ENCODE data around the gene CAST. TPM values are rescaled to one million over a fixed set of nuclear protein-coding genes. Genes with fewer than 3 reads are reported as not detected.

CAST gene
- total RNA-seq, 2 donors from 2014 or later = 251 to 256 TPM

DNA sequence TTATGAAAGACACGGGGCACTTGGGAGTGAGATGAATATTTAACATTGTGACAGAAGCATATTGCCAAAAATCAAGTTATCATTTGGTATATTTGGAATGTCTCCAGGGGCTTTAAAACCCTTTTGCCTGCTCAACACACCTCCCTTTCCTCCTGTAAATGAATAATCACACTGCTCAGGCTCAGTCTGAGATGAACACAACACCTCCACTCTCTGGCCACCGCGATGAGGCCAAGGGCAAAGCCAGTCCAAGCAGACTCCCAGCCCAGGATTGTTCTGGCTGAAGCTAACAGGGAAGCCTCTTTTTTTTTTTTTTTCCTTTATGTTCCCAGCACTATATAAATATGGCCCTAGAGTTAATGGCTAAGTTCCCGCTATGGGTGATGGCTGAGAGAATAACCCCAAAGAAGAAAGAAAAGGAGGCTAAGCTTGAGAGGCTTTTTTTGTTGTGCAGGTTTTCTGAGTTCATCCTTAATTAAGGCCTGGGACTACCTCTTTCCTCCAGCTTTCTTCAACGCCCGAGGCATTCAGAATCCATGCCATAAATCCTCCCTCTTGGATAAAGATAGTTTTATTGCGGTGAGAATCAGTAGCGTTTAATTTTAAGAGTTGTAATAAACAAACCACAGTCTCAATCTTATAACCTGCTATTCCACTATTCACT lies 156.1 kb downstream of the CAST start:
- Histone ChIP-seq H3K27me3 (replicated peaks; ENCODE audit: insufficient read depth) (no peaks in the 10 kb centered on the region), H3K9me3 (no peaks in the 10 kb centered on the region), H3K27ac (no peak overlapping the region), H3K36me3 (no peaks in the 10 kb centered on the region), H3K4me3 (no peak overlapping the region), H3K4me1 (replicated peaks) (no peaks in the 10 kb centered on the region)
- TF ChIP-seq POLR2AphosphoS5 (IDR thresholded peaks at IDR 0.05) (peak; percentile 9), POLR2A (IDR thresholded peaks at IDR 0.05) (no peak)
- intact Hi-C loops (cut with DNase I) = no loop called here
- no peak for DNase-seq (ENCODE audit: low spot score)
- WGBS = 49% methylated on average over 8 of the region's 8 CpGs

DNA sequence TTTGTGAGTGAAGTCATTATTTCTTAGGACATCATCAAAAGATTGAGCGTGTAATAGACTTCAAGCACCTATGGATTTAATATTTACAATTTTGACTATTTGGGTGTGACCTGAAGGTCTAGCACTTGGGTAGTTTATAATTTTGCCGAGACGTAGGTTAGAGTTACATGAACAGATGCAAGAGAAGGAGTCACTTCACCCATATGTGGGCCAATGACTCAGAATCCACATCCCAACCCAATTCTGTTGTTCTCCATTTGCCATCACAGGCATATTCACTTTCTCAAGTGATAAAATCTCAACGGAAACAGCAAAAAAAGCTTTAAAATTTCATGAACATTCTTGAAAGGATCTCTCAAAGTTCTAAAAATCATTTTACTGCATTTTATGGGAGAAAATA lies 157.6 kb downstream of the CAST start:
- H3K9me3 ChIP-seq = no peaks in the 10 kb centered on the region
- no peak overlapping the region for H3K27ac ChIP-seq
- intact Hi-C loops (cut with DNase I) = no loop called here
- TF ChIP-seq POLR2A (IDR thresholded peaks at IDR 0.05) (no peak), POLR2AphosphoS5 (IDR thresholded peaks at IDR 0.05) (no peak), CTCF (IDR thresholded peaks at IDR 0.05) (no peak)
- DNase-seq (ENCODE audit: low spot score) = no peak
- WGBS = 92% methylated on average over 4 of the region's 4 CpGs
- H3K4me1 ChIP-seq (replicated peaks) = no peaks in the 10 kb centered on the region
- no peak overlapping the region for H3K4me3 ChIP-seq
- no peaks in the 10 kb centered on the region for H3K36me3 ChIP-seq
- H3K27me3 ChIP-seq (replicated peaks; ENCODE audit: insufficient read depth) = no peaks in the 10 kb centered on the region

DNA sequence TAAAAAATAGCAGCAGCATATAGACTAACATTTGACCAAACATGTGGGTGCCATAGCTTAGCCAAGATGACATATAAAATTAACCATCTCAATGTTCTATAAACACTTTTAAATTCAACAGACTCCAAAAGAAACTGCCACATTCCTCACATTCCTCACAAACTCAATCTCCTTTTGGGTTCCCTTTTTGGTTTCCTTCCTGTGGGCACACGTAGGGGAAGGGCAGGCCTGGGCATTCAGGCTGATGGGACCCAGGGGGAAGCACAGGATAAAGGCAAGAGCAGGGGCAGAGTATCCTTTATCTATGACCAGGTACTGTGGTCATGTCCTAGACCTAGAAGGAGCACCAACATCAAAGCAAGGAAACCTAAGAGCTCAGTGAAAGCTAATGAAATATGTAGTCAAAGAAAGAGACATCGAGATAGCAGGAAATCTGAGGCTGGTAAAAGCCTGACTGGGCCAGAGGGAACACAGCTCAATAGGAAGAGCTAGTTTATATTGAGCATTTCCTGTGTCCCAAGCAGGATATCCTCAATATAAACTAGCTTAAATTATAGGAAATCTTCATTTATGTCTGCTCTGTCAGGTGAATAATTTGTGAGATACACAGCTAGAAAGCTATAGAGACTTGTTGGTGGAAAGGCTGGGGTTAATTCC lies 159.2 kb downstream of the CAST start:
- Histone ChIP-seq H3K9me3 (no peaks in the 10 kb centered on the region), H3K27ac (no peak overlapping the region), H3K36me3 (no peaks in the 10 kb centered on the region), H3K27me3 (replicated peaks; ENCODE audit: insufficient read depth) (no peaks in the 10 kb centered on the region), H3K4me1 (replicated peaks) (no peaks in the 10 kb centered on the region), H3K4me3 (no peak overlapping the region)
- WGBS = 35% methylated on average over 2 of the region's 2 CpGs
- no peak for DNase-seq (ENCODE audit: low spot score)
- no peak for TF ChIP-seq POLR2AphosphoS5 (IDR thresholded peaks at IDR 0.05)
- no peak for TF ChIP-seq CTCF (IDR thresholded peaks at IDR 0.05)
- no peak for TF ChIP-seq POLR2A (IDR thresholded peaks at IDR 0.05)
- intact Hi-C loops (cut with DNase I) = no loop called here

- intact Hi-C loops (cut with DNase I) = no loop called here
- Histone ChIP-seq H3K4me3 (no peak overlapping the region), H3K4me1 (replicated peaks) (no peaks in the 10 kb centered on the region), H3K36me3 (no peaks in the 10 kb centered on the region), H3K27me3 (replicated peaks; ENCODE audit: insufficient read depth) (no peaks in the 10 kb centered on the region), H3K27ac (no peak overlapping the region), H3K9me3 (no peaks in the 10 kb centered on the region)
- DNase-seq (ENCODE audit: low spot score) = no peak
- WGBS = 95% methylated on average over 6 of the region's 6 CpGs
- TF ChIP-seq CTCF (IDR thresholded peaks at IDR 0.05) = peak in 1 of 4 experiments; percentile 5
- no peak for TF ChIP-seq POLR2A (IDR thresholded peaks at IDR 0.05)
Observed at GRCh38 chr5:96822686-96823459, 160.7 kb downstream of the CAST start.

DNA sequence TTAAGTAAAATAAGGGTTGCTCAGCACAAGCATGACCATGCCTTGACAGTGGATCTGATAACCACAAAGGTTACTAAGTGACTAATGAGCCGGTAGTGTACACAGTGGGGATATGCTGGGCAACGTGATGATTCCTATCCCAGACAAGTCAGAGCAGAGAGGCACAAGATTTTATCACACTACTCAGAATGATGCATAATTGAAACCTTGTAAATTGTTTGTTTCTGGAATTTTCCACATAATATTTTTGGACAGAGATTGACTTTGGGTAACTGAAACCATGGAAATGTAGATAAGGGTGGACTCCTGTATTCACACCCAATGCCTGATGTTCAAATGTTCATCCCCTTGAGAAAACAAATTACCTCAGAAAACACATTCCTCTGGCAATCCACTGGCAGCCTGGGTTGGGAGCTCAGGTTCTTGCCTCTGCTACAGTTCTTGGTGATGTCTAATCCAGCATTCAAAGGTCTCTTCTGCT lies 161.8 kb downstream of the CAST start:
- TF ChIP-seq POLR2AphosphoS5 (IDR thresholded peaks at IDR 0.05) (peak; percentile 74), POLR2A (IDR thresholded peaks at IDR 0.05) (no peak), CTCF (IDR thresholded peaks at IDR 0.05) (no peak)
- Histone ChIP-seq H3K27ac (peak overlapping the region in 1 of 2 donors; percentile 39), H3K36me3 (no peaks in the 10 kb centered on the region), H3K9me3 (no peaks in the 10 kb centered on the region), H3K27me3 (replicated peaks; ENCODE audit: insufficient read depth) (no peaks in the 10 kb centered on the region), H3K4me1 (replicated peaks) (no peaks in the 10 kb centered on the region), H3K4me3 (no peak overlapping the region)
- WGBS = 8% methylated on average over 2 of the region's 2 CpGs
- intact Hi-C loops (cut with DNase I) = no loop called here
- peak; percentile 69 for DNase-seq (ENCODE audit: low spot score)
